HG03354 (cell line): ENCODE measurements around the gene STRIP2.
"Not testable (repeated sequence)": the region's sequence is repeated elsewhere in the genome, so short reads cannot be mapped to it uniquely, and the experiment has no call there.

Experiments used
- ATAC-seq: cut with Tn5 transposase; IDR thresholded peaks from one replicate; pipeline ENCODE4 v1.9.1; 2021; ENCODE audit warnings: mild to moderate bottlenecking; ENCODE audit not compliant: unreplicated experiment, poor library complexity, severe bottlenecking

The STRIP2 gene

GRCh38 chr7:129522088-129522970 is 88.1 kb downstream of the STRIP2 start:
- no peak for ATAC-seq

GRCh38 chr7:129522971-129523340 is 88.7 kb downstream of the STRIP2 start:
- no peak for ATAC-seq

GRCh38 chr7:129523924-129524323 is 89.7 kb downstream of the STRIP2 start:
- no peak for ATAC-seq

GRCh38 chr7:129524405-129524804 is 90.2 kb downstream of the STRIP2 start:
- ATAC-seq, result not testable (repeated sequence)

GRCh38 chr7:129525225-129525862 is 91.1 kb downstream of the STRIP2 start:
- ATAC-seq, result no peak

GRCh38 chr7:129529643-129530042 is 95.4 kb downstream of the STRIP2 start:
- no peak for ATAC-seq

GRCh38 chr7:129530795-129531391 is 96.7 kb downstream of the STRIP2 start:
- no peak for ATAC-seq

GRCh38 chr7:129531721-129532120 is 97.5 kb downstream of the STRIP2 start:
- ATAC-seq, result no peak

- no peak for ATAC-seq
Measured at GRCh38 chr7:129532375-129532774, 98.1 kb downstream of the STRIP2 start.

GRCh38 chr7:129534558-129535274 is 100.5 kb downstream of the STRIP2 start:
- not testable (repeated sequence) for ATAC-seq

- no peak for ATAC-seq
Measured at GRCh38 chr7:129535896-129536295, 101.7 kb downstream of the STRIP2 start.

- no peak for ATAC-seq
Measured at GRCh38 chr7:129536323-129536722, 102.1 kb downstream of the STRIP2 start.
